ENCODE results near the gene WNT7B. TPM values are rescaled to one million over a fixed set of nuclear protein-coding genes. Genes with fewer than 3 reads are reported as not detected.

WNT7B gene
- total and polyA plus RNA-seq, 2 of the 8 experiments (the other 6 are each of a cell fraction or from before 2014, with no cell fraction given), result 0.14 to 0.24 TPM

DNA sequence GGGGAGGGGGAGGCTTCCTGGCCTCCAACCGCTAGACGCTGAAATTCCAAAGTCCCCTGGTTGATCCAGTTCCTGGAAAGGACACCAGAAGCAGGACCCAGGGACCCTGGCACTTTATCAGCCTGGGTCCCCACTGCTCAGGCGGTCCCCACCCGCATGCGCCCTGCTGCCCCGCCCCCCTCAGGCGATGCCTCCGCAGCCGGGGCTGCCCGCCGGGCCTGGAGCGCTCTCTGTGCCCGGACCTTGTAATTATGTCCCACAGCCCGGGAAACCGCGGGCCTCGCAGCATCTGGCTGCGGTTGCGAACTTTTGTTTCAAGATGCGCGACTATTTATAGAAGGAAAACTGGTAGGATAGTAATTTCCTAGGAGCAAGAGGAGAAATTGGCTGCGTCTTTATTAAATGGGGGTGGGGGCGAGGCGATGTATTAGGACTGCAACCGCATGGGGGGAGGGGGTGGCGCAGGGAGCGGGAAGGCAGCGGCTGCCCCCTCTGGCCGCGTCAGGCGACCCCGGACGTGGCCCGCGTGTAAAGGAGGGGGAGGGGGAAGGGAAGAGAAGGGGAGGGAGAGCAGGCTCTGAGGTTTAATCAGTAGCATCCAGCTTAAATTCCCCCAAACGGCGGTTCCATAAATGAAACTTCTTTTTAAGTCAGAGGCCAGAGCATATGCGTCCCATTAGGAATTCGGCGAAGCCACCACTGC is 6.1 kb downstream of the WNT7B start:
- FAIRE-seq (no peak), DNase-seq (ENCODE audit: low read depth in 1 of 2, low spot score in 2 of 2) (peak in 1 of 2 experiments; percentile 73)
- H3K9me3 ChIP-seq (ENCODE audit: insufficient read depth in 2 of 2, low read depth in 1 of 2, low read length in 1 of 2), result peaks cover 5 to 14% of the 10 kb centered on the region in 2 experiments; a peak in 3 of 4 replicates
- no peak overlapping the region for H2BK12ac ChIP-seq (ENCODE audit: low read depth, low read length)
- H3K18ac ChIP-seq (ENCODE audit: extremely low read depth, low read length), result peak overlapping the region; percentile 48
- no peak for TF ChIP-seq FOSL1 (IDR thresholded peaks at IDR 0.05; ENCODE audit: insufficient read depth, low read depth, low read length)
- TF ChIP-seq, protein P1, sequence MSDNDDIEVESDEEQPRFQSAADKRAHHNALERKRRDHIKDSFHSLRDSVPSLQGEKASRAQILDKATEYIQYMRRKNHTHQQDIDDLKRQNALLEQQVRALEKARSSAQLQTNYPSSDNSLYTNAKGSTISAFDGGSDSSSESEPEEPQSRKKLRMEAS (IDR thresholded peaks at IDR 0.05), result peak; percentile 52; the same call in 1 of the 2 replicates
- TF ChIP-seq, protein P2, sequence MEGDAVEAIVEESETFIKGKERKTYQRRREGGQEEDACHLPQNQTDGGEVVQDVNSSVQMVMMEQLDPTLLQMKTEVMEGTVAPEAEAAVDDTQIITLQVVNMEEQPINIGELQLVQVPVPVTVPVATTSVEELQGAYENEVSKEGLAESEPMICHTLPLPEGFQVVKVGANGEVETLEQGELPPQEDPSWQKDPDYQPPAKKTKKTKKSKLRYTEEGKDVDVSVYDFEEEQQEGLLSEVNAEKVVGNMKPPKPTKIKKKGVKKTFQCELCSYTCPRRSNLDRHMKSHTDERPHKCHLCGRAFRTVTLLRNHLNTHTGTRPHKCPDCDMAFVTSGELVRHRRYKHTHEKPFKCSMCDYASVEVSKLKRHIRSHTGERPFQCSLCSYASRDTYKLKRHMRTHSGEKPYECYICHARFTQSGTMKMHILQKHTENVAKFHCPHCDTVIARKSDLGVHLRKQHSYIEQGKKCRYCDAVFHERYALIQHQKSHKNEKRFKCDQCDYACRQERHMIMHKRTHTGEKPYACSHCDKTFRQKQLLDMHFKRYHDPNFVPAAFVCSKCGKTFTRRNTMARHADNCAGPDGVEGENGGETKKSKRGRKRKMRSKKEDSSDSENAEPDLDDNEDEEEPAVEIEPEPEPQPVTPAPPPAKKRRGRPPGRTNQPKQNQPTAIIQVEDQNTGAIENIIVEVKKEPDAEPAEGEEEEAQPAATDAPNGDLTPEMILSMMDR (IDR thresholded peaks at IDR 0.05; ENCODE audit: control extremely low read depth in 1 of 3, insufficient read depth in 1 of 3, low read depth in 1 of 3, low read length in 3 of 3), result peak in 2 of 3 experiments; percentile 6 to 13; a peak in 2 of 4 replicates
- H2AFZ ChIP-seq (ENCODE audit: low read length), result no peak overlapping the region
- ChIA-PET POLR2A (ENCODE audit: partially characterized antibody) (no interaction called here), CTCF (ENCODE audit: partially characterized antibody) (interaction anchor here (1.1 to 3.5 kb wide), 9 partner anchors 12 to 288 kb away, joined by 3 to 25 read pairs (median 5); no protein-coding TSS in a partner anchor)
- H3K4ac ChIP-seq (replicated peaks; ENCODE audit: insufficient read length, low read depth, low read length), result no peak overlapping the region
- H4K8ac ChIP-seq (ENCODE audit: extremely low read depth, insufficient read depth, low read length), result peak overlapping the region; percentile 25; the same call in 1 of the 2 replicates
- no peak overlapping the region for H4K5ac ChIP-seq (ENCODE audit: insufficient read length, low read depth, low read length)
- H3K79me2 ChIP-seq (ENCODE audit: control insufficient read depth in 1 of 2, insufficient read depth in 2 of 2, low read length in 2 of 2), result no peaks in the 10 kb centered on the region
- no peak overlapping the region for H3K56ac ChIP-seq (replicated peaks; ENCODE audit: insufficient read length, low read depth, low read length)
- peaks cover 58 to 94% (median 85%) of the 10 kb centered on the region in 4 experiments for H3K27me3 ChIP-seq (replicated peaks in 1 of 4; ENCODE audit: control insufficient read depth in 3 of 4, extremely low read depth in 1 of 4, insufficient read depth in 3 of 4, low read length in 3 of 4)
- no peak overlapping the region for H2BK20ac ChIP-seq (ENCODE audit: low read length)
- H3K14ac ChIP-seq (ENCODE audit: insufficient read length), result no peak overlapping the region
- H3K9ac ChIP-seq (replicated peaks in 1 of 4; ENCODE audit: extremely low read depth in 1 of 4, low read depth in 3 of 4, low read length in 3 of 4), result no peak overlapping the region
- H3K4me2 ChIP-seq (ENCODE audit: insufficient read depth in 1 of 2, low read depth in 2 of 2, low read length in 2 of 2), result peak overlapping the region; percentile 63 to 92
- H3K4me1 ChIP-seq (replicated peaks in 1 of 4; ENCODE audit: control insufficient read depth in 3 of 4, insufficient read depth in 4 of 4, low read length in 3 of 4), result peaks cover 0 to 50% (median 35%) of the 10 kb centered on the region in 4 experiments; a peak in 6 of 7 replicates
- H2BK15ac ChIP-seq (ENCODE audit: low read length), result no peak overlapping the region
- H3K4me3 ChIP-seq (ENCODE audit: extremely low read depth in 1 of 4, insufficient read depth in 2 of 4, low read depth in 3 of 4, low read length in 4 of 4), result peak overlapping the region; percentile 2 to 58 (median 22); a peak in 6 of 8 replicates
- no peak overlapping the region for H4K91ac ChIP-seq (replicated peaks; ENCODE audit: insufficient read length, low read length)
- H2BK120ac ChIP-seq (replicated peaks; ENCODE audit: low read depth, low read length), result no peak overlapping the region
- no peak overlapping the region for H3K27ac ChIP-seq (ENCODE audit: low read depth, low read length)
- H3K36me3 ChIP-seq (ENCODE audit: control insufficient read depth in 2 of 4, insufficient read depth in 4 of 4, low read length in 3 of 4), result peaks cover 0 to 18% (median 0%) of the 10 kb centered on the region in 4 experiments; a peak in 3 of 8 replicates
- H2AK5ac ChIP-seq (ENCODE audit: low read depth, low read length), result no peak overlapping the region
- H3K79me1 ChIP-seq (ENCODE audit: low read depth, low read length), result no peaks in the 10 kb centered on the region
- H4K20me1 ChIP-seq (replicated peaks in 1 of 2; ENCODE audit: control insufficient read depth in 1 of 2, insufficient read depth in 2 of 2, low read length in 2 of 2), result peaks cover 0 to 15% of the 10 kb centered on the region in 2 experiments
- 7% methylated on average over 22 of the region's 40 CpGs; no CpG with 5 or more reads in 1 of the 2 experiments for WGBS, 2 experiments (ENCODE audit: extremely low coverage in 1 of 2, insufficient coverage in 1 of 2, insufficient read length in 1 of 2, insufficient replicate concordance in 2 of 2, low coverage in 1 of 2, low lambda C conversion rate in 2 of 2, missing lambda C conversion rate in 1 of 2)
- H3K23me2 ChIP-seq (ENCODE audit: low read depth, low read length), result peaks cover 1% of the 10 kb centered on the region; the same call in 1 of the 2 replicates
- H3K23ac ChIP-seq (ENCODE audit: insufficient read length), result no peak overlapping the region
- H2BK5ac ChIP-seq (ENCODE audit: low read depth, low read length), result no peak overlapping the region
